Aorta (tissue), 5 donors: ENCODE results near the gene HRK. TPM values are rescaled to one million over a fixed set of nuclear protein-coding genes. Genes with fewer than 3 reads are reported as not detected.
A peak's percentile ranks its signal among the peaks of the same experiment; 100 is the strongest.

Experiments used
- ATAC-seq: fragments of 200-7000 bp; cut with Tn5 transposase; one replicate; pipeline ENCODE4 v1.9.1; 2022; ENCODE audit warnings: moderate library complexity; ENCODE audit not compliant: low FRiP score
- DNase-seq, 2 donors: peaks; one replicate each; pipeline ENCODE4 v3.0.0-alpha.2; 2020
- H3K27ac ChIP-seq, 2 donors: one replicate each; pipeline ENCODE4 v1.5.1; 2013; ENCODE audit warnings: low read length in 2 of 2, mild to moderate bottlenecking in 2 of 2, moderate library complexity in 2 of 2, control low read depth in 1 of 2, inconsistent platforms in 1 of 2, low read depth in 1 of 2
- H3K27me3 ChIP-seq, 2 donors: one replicate each; pipeline ENCODE4 v1.6.1; 2013; ENCODE audit warnings: control low read depth in 1 of 2, low read length in 1 of 2, mild to moderate bottlenecking in 1 of 2, moderate library complexity in 1 of 2; ENCODE audit not compliant: insufficient read depth in 2 of 2, control insufficient read depth in 1 of 2
- H3K36me3 ChIP-seq, 2 donors: one replicate each; pipeline ENCODE4 v1.6.1; 2013; ENCODE audit warnings: control low read depth in 1 of 2, low read length in 1 of 2, mild to moderate bottlenecking in 1 of 2; ENCODE audit not compliant: insufficient read depth in 2 of 2, control insufficient read depth in 1 of 2
- H3K4me1 ChIP-seq, 2 donors: one replicate each; pipeline ENCODE4 v1.6.1; 2013; ENCODE audit warnings: low read length in 2 of 2, control low read depth in 1 of 2, mild to moderate bottlenecking in 1 of 2, moderate library complexity in 1 of 2; ENCODE audit not compliant: insufficient read depth in 2 of 2, control insufficient read depth in 1 of 2
- H3K4me3 ChIP-seq, 2 donors: one replicate each; pipeline ENCODE4 v1.5.1; 2013; ENCODE audit warnings: low read length in 2 of 2, control low read depth in 1 of 2, mild to moderate bottlenecking in 1 of 2
- H3K9me3 ChIP-seq: one replicate; pipeline ENCODE4 v1.6.1; 2013; ENCODE audit warnings: mild to moderate bottlenecking, low read length; ENCODE audit not compliant: control insufficient read depth
- WGBS, 2 donors: extraction: QIAGEN DNeasy Blood & Tissue Kit; methylation state at CpG; one replicate each; pipeline ENCODE4 v1.1.7; 2013; 5-methylcytosine and 5-hydroxymethylcytosine counted together
- intact Hi-C, 2 donors: fragments of 100-400 bp; cut with DNase I; formaldehyde crosslinking; loops; one replicate each; pipeline versions ENCODE4 v1.14.2 to v1.15.0; 2022
- polyA plus RNA-seq, 2 donors: library from polyadenylated mRNA; stranded (reverse); fragments of 200-250 nt; gene quantifications; one replicate each; pipeline ENCODE4 v1.2.3, GENCODE V29; 2013
- total RNA-seq, 2 donors: library from RNA; stranded (reverse); fragmentation: NEBNext Ultra II Directional; extraction: Animal tissue kit (Norgen Biotek cat#: 25700); gene quantifications; one replicate each; pipeline ENCODE4 v1.2.1, GENCODE V29; 2021
- donor health status: healthy with polysubstance abuse.
- donor health status: Bipolar disorder and iron deficiency.
- donor health status: DM: no; HTN: no; CAD: no.
- donor health status: DM: no; HTN: no; CAD: no.
- donor health status: DM: yes; HTN: yes; CAD: no.

The HRK gene
- total and polyA plus RNA-seq, 4 donors = 0.06 to 0.25 (median 0.06) TPM; not detected in 1

DNA sequence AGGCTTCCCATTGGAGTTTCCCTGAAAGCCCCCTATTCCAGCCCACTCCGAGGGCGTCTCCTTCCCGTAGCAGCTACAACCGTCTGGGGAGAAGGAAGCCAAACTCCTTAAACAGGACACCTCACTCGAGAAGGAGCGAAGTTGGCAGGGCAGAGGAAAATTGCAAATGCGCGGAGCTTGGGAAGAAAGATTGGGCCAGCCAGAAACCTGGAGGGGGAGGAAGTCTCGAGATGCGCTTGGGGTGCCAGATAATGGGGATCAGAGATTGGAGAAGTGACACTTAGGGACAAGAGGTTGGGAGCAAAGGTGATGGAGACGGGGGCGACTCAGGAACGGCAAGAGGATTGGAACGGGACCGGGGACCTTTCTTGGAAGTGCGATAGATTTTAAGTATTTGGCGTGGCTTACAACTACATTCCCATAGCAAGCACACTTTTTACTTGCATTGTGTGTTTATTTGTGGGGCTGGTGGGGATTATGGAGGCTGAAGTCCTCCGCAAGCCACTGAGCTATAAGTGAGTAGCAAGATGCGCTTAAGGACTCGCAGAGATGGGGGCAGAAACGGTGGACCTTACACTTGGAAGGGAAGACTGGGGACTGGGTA lies 926 bp downstream of the HRK start:
- ATAC-seq = no peak
- WGBS, 2 donors = 1 to 2% methylated on average over 20 to 21 of the region's 21 CpGs

DNA sequence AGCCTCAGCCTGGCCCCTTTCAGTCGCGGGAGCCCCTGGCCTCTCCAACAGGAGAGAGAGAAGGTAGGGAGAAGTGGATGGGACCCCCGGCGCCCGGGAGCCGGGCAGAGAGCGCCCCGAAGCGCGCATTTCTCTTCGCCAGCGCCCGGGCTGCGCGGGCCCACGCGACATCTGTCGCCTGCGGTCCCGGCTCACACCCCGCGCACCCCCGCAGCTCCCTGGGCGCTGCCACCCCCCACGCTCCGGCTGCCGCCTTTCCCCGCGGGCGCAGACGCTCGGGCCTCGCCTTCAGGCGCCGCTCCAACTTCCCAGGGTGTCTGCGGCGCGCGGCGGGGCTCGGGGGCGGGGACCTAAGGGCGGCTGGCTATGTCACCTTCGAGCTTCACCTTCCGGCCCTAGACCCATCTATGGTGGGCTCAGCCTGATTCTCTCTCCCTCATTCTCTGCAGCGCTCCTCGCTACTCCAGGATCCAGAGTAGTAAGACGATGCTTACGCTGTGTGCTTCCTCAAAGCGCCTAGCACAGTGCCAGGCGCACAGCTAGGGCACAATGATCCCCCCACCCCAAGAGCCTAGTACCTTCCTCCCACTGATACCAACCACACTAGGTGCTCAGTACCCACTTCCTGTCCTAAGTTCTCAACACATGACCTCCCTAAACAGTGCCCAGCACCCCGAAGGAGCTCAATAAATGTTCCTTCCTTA lies 1.6 kb downstream of the HRK start:
- Histone ChIP-seq H3K4me3 (no peak overlapping the region), H3K27ac (no peak overlapping the region), H3K4me1 (peaks cover 0 to 2% of the 10 kb centered on the region in 2 donors), H3K27me3 (no peaks in the 10 kb centered on the region), H3K36me3 (no peaks in the 10 kb centered on the region), H3K9me3 (peaks cover 1% of the 10 kb centered on the region)
- intact Hi-C loops = loop anchor here in 1 of 2 donors (5.0 to 10.0 kb wide), 2 partner anchors 105 to 172 kb away; no protein-coding TSS in a partner anchor
- ATAC-seq (no peak), DNase-seq (no peak)
- 2% methylated on average over 52 of the region's 52 CpGs for WGBS, 2 donors

More for the DNA sequence above, 926 bp downstream of the HRK start:
- Histone ChIP-seq H3K27me3 (no peaks in the 10 kb centered on the region), H3K9me3 (no peaks in the 10 kb centered on the region), H3K4me1 (peaks cover 0 to 2% of the 10 kb centered on the region in 2 donors), H3K27ac (no peak overlapping the region), H3K4me3 (peak overlapping the region; percentile 32 to 58), H3K36me3 (no peaks in the 10 kb centered on the region)
- intact Hi-C loops = loop anchor here in 1 of 2 donors (5.0 to 10.0 kb wide), 2 partner anchors 106 to 173 kb away; no protein-coding TSS in a partner anchor
- DNase-seq = no peak

DNA sequence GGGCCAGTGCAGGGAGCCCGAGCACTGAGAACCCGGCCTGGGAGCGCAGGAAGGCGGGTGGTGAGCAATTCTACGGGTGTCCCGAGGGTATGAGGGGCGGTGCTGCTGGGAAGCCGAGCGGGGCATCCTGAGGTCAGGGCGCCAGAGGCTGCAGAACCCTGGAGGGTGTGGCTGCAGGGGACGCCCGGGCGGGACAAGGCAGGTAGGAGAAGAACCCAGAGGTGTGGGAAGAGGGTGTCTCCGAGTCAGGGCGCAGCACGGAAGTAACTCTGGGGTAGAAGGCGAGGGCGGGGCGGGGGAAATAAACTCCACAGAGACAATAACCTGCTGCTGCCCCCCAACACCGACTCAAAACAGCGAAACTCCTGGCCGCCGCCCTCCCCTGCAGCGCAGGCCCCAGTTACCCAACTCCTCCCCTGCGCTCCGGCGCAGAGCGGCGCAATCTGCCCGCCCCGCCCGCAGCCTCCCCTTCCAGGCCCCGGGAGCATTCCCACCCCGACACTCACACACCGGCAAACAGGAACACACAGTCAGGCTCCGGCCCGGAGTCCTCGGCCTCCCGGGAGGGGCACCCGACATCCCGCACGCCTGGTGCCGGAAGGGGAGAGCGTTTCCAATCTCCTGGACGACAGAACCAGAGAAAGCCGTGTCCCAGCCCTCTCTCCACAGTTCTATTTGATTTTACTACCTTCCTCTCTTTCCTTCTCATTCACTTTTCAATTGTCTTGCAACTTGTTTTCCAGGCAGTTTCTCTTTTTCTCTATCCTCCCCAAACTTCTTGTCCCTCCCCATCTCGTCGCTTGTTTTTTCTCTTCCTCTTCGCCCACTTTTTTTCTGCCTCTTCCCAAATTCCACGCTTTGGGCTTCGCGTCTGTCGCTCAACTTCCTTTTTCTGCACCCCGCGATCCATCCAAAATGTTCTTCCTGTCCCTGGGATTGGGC lies 2.4 kb downstream of the HRK start:
- ATAC-seq (no peak), DNase-seq (no peak)
- 2% methylated on average over 49 to 55 of the region's 55 CpGs for WGBS, 2 donors
- intact Hi-C loops = no loop called here
- Histone ChIP-seq H3K27ac (no peak overlapping the region), H3K36me3 (no peaks in the 10 kb centered on the region), H3K4me3 (no peak overlapping the region), H3K4me1 (peaks cover 0 to 2% of the 10 kb centered on the region in 2 donors), H3K9me3 (peaks cover 4% of the 10 kb centered on the region), H3K27me3 (no peaks in the 10 kb centered on the region)

DNA sequence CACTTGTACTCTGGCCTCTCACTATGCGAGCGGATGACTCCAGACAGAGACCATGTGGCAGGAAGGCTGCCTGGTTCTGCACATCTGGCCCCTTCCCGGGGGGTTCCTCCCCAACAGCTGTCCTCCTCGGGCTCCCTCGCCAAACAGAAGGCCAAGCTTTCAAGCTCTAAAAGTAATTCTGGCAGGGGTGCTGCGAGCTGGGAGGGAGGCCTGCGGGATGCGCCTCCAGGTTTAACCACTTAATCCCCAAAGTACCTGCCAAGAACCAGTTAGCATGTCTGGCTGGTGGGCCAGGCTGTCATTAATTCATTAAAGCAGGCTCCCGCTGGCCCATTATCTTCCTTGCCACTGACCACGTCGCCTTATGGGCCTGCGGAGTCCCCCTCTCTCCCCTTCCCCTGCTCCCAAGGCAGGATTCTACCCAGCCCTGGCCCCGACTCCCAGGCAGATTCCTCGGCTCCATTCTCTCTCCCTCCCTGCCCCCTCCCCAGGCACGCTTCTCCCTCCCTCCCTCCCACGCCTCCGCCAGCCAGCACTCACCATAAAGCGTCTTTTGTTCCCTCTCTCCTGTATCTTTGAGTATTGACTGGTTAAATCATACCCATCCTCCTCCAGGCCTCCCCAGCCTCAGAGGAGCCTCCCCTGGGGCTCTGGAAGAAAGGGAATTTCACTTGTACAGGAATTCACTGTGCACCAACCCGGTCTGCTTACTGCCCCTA lies 4.9 kb downstream of the HRK start:
- Histone ChIP-seq H3K9me3 (peaks cover 6% of the 10 kb centered on the region), H3K36me3 (no peaks in the 10 kb centered on the region), H3K4me1 (peaks cover 0 to 2% of the 10 kb centered on the region in 2 donors), H3K4me3 (no peak overlapping the region), H3K27ac (no peak overlapping the region), H3K27me3 (no peaks in the 10 kb centered on the region)
- intact Hi-C loops = no loop called here
- ATAC-seq = no peak
- 2 to 7% methylated on average over 19 of the region's 19 CpGs for WGBS, 2 donors
- DNase-seq = no peak

DNA sequence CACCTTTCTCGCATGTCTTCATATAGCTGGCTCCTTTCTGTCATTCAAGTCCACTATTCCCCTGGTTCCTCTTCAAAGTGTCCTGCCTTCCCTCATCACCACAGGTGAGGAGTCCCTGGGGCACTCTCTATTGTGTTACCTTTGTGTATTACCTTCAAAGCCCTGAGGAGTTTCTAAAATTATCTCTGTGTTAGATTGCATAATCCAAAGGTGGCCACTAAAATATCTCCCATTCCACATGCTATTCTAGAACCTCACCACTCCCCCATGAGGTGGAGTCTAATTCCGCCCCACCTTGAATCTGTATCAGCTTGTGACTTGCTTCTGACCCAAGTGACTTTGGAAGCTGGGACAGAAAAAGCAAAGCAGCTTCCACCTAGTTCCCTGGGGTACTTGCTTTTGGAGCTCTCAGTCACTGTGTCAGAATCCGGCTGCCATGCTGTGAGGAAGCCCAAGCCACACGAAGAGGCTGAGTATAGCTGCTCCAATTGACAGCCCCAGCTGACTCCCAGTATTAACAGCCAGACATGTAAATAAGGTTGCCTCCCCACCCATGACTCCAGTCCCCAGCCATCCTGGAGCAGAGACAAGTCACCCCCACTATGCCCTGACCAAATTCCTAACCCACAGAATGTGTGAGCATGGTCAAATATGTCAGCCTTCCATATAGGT lies 6.8 kb downstream of the HRK start:
- intact Hi-C loops = no loop called here
- Histone ChIP-seq H3K9me3 (peaks cover 6% of the 10 kb centered on the region), H3K36me3 (no peaks in the 10 kb centered on the region), H3K27ac (no peak overlapping the region), H3K27me3 (no peaks in the 10 kb centered on the region), H3K4me1 (no peaks in the 10 kb centered on the region), H3K4me3 (no peak overlapping the region)
- no peak for ATAC-seq
- DNase-seq = no peak
- 92 to 96% methylated on average over 4 of the region's 4 CpGs for WGBS, 2 donors

DNA sequence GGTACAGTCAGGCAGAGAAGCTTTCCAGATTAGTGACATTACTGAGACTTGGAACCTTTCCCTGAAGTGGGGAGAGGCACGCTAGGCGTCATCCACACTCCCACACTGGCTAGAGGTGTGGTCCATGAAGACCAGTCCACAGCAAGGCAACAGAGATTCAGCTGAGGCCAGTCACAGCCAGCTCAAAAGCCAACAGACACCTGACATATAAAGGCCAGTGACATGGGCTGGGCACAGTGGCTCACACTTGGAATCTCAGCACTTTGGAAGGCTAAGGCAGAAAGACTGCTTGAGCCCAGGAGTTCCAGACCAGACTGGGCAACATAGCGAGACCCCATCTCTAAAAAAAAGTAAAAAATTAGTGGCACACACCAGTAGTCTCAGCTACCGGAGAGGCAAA lies 10.9 kb downstream of the HRK start:
- no peak for DNase-seq
- Histone ChIP-seq H3K4me3 (no peak overlapping the region), H3K27me3 (no peaks in the 10 kb centered on the region), H3K9me3 (peaks cover 6% of the 10 kb centered on the region), H3K27ac (no peak overlapping the region), H3K36me3 (no peaks in the 10 kb centered on the region), H3K4me1 (no peaks in the 10 kb centered on the region)
- WGBS, 2 donors = 67 to 72% methylated on average over 4 of the region's 4 CpGs
- ATAC-seq = no peak
- intact Hi-C loops = no loop called here

DNA sequence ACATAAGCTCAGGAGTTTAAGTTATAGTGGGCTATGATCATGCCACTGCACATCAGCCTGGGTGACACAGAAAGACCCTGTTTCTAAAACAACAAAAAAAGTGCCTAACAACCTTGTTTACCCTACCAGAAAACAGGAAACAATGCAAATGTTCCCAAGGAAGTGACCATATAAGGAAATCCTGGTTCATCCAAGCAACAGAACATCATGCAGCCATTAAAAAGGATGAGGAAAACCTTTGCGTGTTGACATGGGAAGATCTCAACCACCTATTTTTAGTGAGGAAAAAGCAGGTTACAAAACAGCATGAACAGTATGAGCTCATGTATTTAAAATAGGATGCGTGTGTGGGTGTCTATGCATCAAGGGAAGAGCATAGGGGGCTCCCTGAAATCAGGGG lies 13.7 kb downstream of the HRK start:
- no peaks in the 10 kb centered on the region for H3K27me3 ChIP-seq
- DNase-seq (no peak), ATAC-seq (no peak)
- H3K4me3 ChIP-seq = no peak overlapping the region
- H3K9me3 ChIP-seq = no peaks in the 10 kb centered on the region
- intact Hi-C loops = no loop called here
- 85 to 89% methylated on average over 2 of the region's 2 CpGs for WGBS, 2 donors
- H3K36me3 ChIP-seq = no peaks in the 10 kb centered on the region
- H3K27ac ChIP-seq = no peak overlapping the region
- H3K4me1 ChIP-seq = peaks cover 0 to 3% of the 10 kb centered on the region in 2 donors
